Panc1 (cell line): ENCODE measurements around the gene BRD4. TPM values are rescaled to one million over a fixed set of nuclear protein-coding genes. Genes with fewer than 3 reads are reported as not detected.
A peak's percentile ranks its signal among the peaks of the same experiment; 100 is the strongest.

ENCODE experiments used
- ATAC-seq: fragments of 200-7000 bp; cut with Tn5 transposase; 2 replicates; pipeline ENCODE4 v1.9.1; 2020; ENCODE audit warnings: mild to moderate bottlenecking, moderate library complexity
- BruUV-seq: library from RNA; stranded (reverse); fragments of 400-500 nt; replicated peaks from 2 replicates; lab custom pipeline; 2021; lab: Mats Ljungman, UMichigan
- CTCF ChIA-PET: fragments of 300-600 bp; sonication (Branson Sonifier 250); formaldehyde crosslinking; loops from one replicate; lab custom pipeline; 2022; ENCODE audit warnings: antibody characterized with exemption; lab: Charles Lee
- POLR2A ChIA-PET: fragments of 300-600 bp; sonication (Branson Sonifier 250); formaldehyde crosslinking; loops from one replicate; lab custom pipeline; 2022; ENCODE audit warnings: antibody characterized with exemption; lab: Charles Lee
- DNase-seq: peaks from one replicate; pipeline ENCODE4 v3.0.0-alpha.2; 2010; ENCODE audit warnings: low read depth, low spot score
- H3K27ac ChIP-seq: 2 replicates; pipeline ENCODE4 v1.5.1; 2011; ENCODE audit warnings: mild to moderate bottlenecking, low read length, inconsistent platforms
- H3K27me3 ChIP-seq: fragments of 200-500 bp; sonication (Bioruptor generic); 2 replicates; pipeline ENCODE4 v1.6.0; 2014; ENCODE audit warnings: low read length, inconsistent platforms; ENCODE audit not compliant: control insufficient read depth, insufficient read depth
- H3K36me3 ChIP-seq: fragments of 200-500 bp; sonication (Bioruptor generic); 2 replicates; pipeline ENCODE4 v1.5.1; 2014; ENCODE audit warnings: inconsistent platforms, mild to moderate bottlenecking, low read length, moderate library complexity; ENCODE audit not compliant: control insufficient read depth, insufficient read depth
- H3K4me1 ChIP-seq: 2 replicates; pipeline ENCODE4 v1.5.1; 2011; ENCODE audit warnings: inconsistent platforms, mild to moderate bottlenecking, low read length, moderate library complexity; ENCODE audit not compliant: control insufficient read depth, insufficient read depth
- H3K4me3 ChIP-seq, 2 experiments: 2 replicates each; pipeline ENCODE4 v1.5.1; 2011 to 2012; ENCODE audit warnings: low read depth in 2 of 2, low read length in 2 of 2, mild to moderate bottlenecking in 2 of 2, inconsistent platforms in 1 of 2, moderate library complexity in 1 of 2
- H3K9me3 ChIP-seq: fragments of 200-500 bp; sonication (Bioruptor generic); 2 replicates; pipeline ENCODE4 v1.5.1; 2014; ENCODE audit warnings: low read depth, mild to moderate bottlenecking, inconsistent platforms, low read length, moderate library complexity; ENCODE audit not compliant: control insufficient read depth, insufficient read depth
- CTCF ChIP-seq: fragments of 450-650 bp; IDR thresholded peaks from 2 replicates; pipeline ENCODE4 v1.5.1; 2017; ENCODE audit warnings: mild to moderate bottlenecking
- POLR2AphosphoS5 ChIP-seq: IDR thresholded peaks from 2 replicates; pipeline ENCODE4 v1.6.1; 2012; ENCODE audit warnings: mild to moderate bottlenecking, low read depth, low read length, moderate library complexity
- REST ChIP-seq, 2 experiments: IDR thresholded peaks; 2 replicates each; pipeline ENCODE4 v1.6.1; 2011 to 2012; ENCODE audit warnings: low read depth in 2 of 2, control low read depth in 1 of 2, low read length in 1 of 2, mild to moderate bottlenecking in 1 of 2, moderate library complexity in 1 of 2; ENCODE audit not compliant: insufficient read depth in 1 of 2
- SIN3A ChIP-seq: IDR thresholded peaks from 2 replicates; pipeline ENCODE4 v1.6.1; 2012; ENCODE audit warnings: low read depth, mild to moderate bottlenecking, low read length, moderate library complexity, borderline replicate concordance; ENCODE audit not compliant: insufficient read depth
- TCF7L2 ChIP-seq: IDR thresholded peaks from 2 replicates; pipeline ENCODE4 v1.6.1; 2011; ENCODE audit warnings: mild to moderate bottlenecking, low read depth, low read length, inconsistent platforms
- in situ Hi-C: cut with HindIII; loops from 2 replicates; pipeline ENCODE4 v1.10.0; 2016; ENCODE audit warnings: low sequenced_read_pairs, low pct_unique_long_range_greater_than_20kb
- intact Hi-C: fragments of 100-400 bp; cut with micrococcal nuclease; formaldehyde crosslinking; loops from one replicate; pipeline ENCODE4 v1.10.0; 2022; ENCODE audit not compliant: unreplicated experiment
- total RNA-seq: library from RNA; stranded (reverse); gene quantifications from one replicate; pipeline ENCODE4 v1.2.1, GENCODE V29; 2021; ENCODE audit not compliant: unreplicated experiment

Gene BRD4
- total RNA-seq, 1 experiment from 2014 or later, result 102 TPM

GRCh38 chr19:15283141-15283883, 49.0 kb downstream of the BRD4 start:
- in situ Hi-C loops (no loop called here), intact Hi-C loops (no loop called here)
- BruUV-seq, result no TSS peak
- ChIA-PET CTCF (interaction anchor here (1.1 kb wide), 1 partner anchor 272 kb away, joined by 3 read pairs; no protein-coding TSS in a partner anchor), POLR2A (no interaction called here)
- Histone ChIP-seq H3K27me3 (no peaks in the 10 kb centered on the region), H3K4me1 (peaks cover 81% of the 10 kb centered on the region), H3K9me3 (no peaks in the 10 kb centered on the region), H3K36me3 (no peaks in the 10 kb centered on the region), H3K4me3 (no peak overlapping the region), H3K27ac (peak overlapping the region; percentile 82)
- no peak for TF ChIP-seq TCF7L2
- TF ChIP-seq SIN3A, result no peak
- TF ChIP-seq CTCF, result no peak
- TF ChIP-seq REST (IDR thresholded peaks at IDR 0.05; ENCODE audit: insufficient read depth in 1 of 2, low read depth in 2 of 2, low read length in 1 of 2), result no peak
- TF ChIP-seq POLR2AphosphoS5, result no peak
- ATAC-seq (no peak), DNase-seq (no peak)

GRCh38 chr19:15282311-15282705, 50.0 kb downstream of the BRD4 start:
- POLR2A ChIA-PET, result no interaction called here
- ATAC-seq (no peak), DNase-seq (no peak)
- Histone ChIP-seq H3K36me3 (no peaks in the 10 kb centered on the region), H3K4me3 (no peak overlapping the region), H3K9me3 (no peaks in the 10 kb centered on the region), H3K27ac (peak overlapping the region; percentile 82), H3K27me3 (no peaks in the 10 kb centered on the region), H3K4me1 (peaks cover 73% of the 10 kb centered on the region)
- TF ChIP-seq TCF7L2 (no peak), SIN3A (no peak), REST (IDR thresholded peaks at IDR 0.05; ENCODE audit: insufficient read depth in 1 of 2, low read depth in 2 of 2, low read length in 1 of 2) (no peak), POLR2AphosphoS5 (no peak), CTCF (no peak)
- in situ Hi-C loops (no loop called here), intact Hi-C loops (no loop called here)
- CTCF ChIA-PET, result interaction anchor here (0.6 to 1.1 kb wide), 2 partner anchors 8 to 273 kb away, joined by 3 read pairs; no protein-coding TSS in a partner anchor
- no TSS peak for BruUV-seq
